Adrenal gland (tissue), 5 donors: ENCODE data around the gene CTDSP1.

Experiments used
- POLR2A ChIP-seq, 2 donors: fragments of 450-650 bp; IDR thresholded peaks; one replicate each; pipeline ENCODE4 v1.6.1; 2017; ENCODE audit warnings: antibody characterized with exemption in 2 of 2, mild to moderate bottlenecking in 2 of 2, moderate library complexity in 1 of 2
- TF ChIP-seq, protein P1 (sequence below), 6 experiments: fragments of 450-650 bp in 4 of 6; fragments of 200-600 bp in 2 of 6; sonication (generic) in 1 of 6; IDR thresholded peaks; 1 replicate in 5 of 6; 2 replicates in 1 of 6; pipeline versions ENCODE4 v1.5.1 to v1.8.0; 2016 to 2021; ENCODE audit warnings: antibody characterized with exemption in 6 of 6, mild to moderate bottlenecking in 2 of 6, moderate library complexity in 1 of 6
- donor health status: DM: no; HTN: no; CAD: no.

DNA sequence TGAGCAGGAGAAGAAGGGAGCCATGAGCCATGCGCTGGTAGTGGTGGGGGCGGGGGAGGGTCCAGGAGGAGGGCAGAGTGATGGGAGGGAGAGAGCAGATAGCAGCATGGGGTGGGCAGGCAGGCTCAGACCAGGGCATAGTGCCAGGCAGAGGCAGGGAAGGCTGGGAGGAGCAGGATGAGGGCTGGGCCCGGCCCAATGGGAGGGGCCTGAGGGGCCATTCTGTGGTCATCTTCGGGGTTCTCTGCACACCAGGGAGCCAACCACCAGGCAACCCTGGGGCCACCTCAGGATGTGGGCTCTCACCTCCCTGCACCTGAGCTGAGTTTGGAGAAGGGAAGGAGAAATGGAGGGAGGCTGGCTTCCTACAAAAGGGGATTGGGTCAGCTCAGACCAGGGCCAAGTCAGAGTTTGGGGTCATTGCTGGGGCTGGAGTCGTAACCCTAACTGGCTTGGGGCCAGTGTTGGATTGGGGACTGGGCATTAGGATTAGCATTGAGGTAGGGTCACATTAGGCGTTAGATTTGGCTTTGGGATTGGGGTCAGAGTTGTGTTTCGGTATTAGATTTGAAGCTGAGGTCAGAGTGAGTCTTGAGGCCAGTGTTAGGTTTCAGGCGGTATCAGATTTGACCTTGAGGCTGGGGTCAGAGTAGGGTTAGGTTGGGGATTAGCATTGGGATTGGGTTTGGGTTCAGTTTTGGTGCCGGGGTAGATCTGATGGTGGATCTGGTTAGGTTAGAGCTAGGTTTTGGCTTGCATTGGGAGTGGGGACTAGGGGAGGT, 30.4 kb downstream of the CTDSP1 start:
- TF ChIP-seq, protein P1, sequence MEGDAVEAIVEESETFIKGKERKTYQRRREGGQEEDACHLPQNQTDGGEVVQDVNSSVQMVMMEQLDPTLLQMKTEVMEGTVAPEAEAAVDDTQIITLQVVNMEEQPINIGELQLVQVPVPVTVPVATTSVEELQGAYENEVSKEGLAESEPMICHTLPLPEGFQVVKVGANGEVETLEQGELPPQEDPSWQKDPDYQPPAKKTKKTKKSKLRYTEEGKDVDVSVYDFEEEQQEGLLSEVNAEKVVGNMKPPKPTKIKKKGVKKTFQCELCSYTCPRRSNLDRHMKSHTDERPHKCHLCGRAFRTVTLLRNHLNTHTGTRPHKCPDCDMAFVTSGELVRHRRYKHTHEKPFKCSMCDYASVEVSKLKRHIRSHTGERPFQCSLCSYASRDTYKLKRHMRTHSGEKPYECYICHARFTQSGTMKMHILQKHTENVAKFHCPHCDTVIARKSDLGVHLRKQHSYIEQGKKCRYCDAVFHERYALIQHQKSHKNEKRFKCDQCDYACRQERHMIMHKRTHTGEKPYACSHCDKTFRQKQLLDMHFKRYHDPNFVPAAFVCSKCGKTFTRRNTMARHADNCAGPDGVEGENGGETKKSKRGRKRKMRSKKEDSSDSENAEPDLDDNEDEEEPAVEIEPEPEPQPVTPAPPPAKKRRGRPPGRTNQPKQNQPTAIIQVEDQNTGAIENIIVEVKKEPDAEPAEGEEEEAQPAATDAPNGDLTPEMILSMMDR (IDR thresholded peaks at IDR 0.05), result no peak
- no peak for TF ChIP-seq POLR2A (IDR thresholded peaks at IDR 0.05)
